ENCODE results near the gene BPHL.
"Not testable (repeated sequence)": the region's sequence is repeated elsewhere in the genome, so short reads cannot be mapped to it uniquely, and the experiment has no call there.

Gene BPHL

DNA sequence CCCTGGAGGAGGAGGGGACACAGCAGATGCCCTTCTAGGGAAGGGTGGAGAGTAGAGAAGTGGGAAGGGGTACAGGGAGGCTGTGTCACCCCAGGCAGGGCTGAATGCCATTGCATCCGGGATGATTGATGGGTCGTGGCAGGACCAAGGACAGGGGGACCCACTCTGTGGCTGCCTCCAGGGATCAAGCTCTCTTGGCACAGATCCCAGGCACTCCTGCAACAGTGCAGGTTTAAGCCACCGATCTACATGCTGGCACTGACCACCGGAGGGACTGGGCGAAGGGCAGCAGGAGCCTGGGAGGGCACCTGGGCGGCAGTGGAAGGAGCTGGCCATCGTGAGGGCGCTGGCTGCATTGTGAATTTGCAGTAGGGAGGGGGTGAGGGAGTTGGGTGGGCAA is 61.4 kb downstream of the BPHL start:
- DNase-seq (ENCODE audit: low read depth), result not testable (repeated sequence)

DNA sequence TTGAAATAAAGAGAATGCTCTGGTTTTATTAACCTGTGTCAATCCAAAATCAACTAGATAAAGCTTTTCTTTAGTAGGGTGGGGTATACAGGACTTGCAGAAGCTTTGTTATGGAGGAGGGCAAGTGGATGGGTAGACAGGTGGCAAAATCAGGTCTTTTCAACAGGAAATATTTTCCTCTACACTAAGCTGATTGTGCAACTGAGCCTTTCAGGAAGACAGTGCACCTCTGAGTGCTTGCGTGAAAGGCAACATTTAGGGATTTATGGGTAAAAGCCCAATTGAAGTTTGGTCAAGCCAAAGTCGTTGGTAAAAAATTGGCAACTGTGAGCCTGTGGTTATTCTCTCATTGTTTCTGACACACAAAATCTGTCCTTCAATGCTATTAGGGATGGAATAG is 62.6 kb downstream of the BPHL start:
- no peak for DNase-seq (ENCODE audit: low read depth)

DNA sequence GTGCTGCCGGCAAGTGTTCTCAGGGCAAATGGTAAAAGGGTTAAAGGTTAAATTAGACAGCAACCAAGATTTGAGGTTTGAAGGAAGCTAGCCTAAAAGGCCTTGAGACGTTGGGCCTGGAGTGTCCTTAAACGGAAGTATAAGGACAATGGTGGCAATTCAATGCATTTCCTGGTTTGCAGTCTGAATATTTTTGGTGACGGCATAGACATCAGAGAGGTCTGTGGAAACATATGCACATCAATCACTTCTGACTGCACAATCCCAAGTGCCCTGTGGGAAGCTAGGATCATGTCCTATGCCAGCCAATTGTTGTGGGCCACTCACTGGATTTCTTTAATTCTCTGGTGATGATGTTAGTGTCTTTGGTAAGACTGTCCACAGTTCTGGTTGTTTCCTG is 64.6 kb downstream of the BPHL start:
- DNase-seq (ENCODE audit: low read depth), result no peak

DNA sequence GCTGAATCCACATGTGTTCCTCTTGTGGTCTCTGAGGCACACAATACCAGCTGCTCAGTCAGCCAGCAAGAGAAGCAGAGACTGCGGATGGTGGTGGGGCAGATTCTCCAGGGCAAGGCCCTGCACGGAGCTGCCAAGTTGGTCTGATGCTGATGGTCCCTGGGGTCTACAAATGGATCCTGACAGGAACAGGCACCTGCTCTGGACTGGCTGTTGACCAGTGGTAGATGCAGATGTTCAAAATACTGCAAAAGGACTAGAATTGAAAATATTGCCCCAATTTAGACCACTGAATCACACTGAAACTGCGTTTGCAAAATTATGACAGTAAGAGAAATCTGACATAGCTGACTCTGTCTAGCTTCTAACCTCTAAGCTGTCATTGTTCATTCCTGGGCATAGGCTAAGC is 68.5 kb downstream of the BPHL start:
- DNase-seq (ENCODE audit: low read depth), result no peak

DNA sequence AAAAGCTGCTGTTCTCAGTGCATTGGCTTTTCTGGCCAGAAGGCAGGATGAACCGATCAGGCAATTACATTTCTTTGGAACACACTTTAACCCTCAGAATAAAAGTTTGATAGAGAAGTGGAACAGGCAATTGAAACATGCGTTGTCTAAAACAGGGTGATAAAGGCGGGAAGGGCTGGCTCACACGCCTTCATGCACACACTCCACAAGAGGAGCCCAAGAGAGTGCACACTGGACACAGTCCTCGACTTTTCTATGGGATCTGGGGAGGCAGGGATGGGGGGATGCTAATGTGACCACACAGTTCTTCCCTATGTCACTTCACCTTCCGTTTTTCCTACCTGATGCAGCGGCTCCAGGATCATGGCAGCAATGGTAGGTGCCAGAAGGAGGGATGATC is 69.8 kb downstream of the BPHL start:
- no peak for DNase-seq (ENCODE audit: low read depth)

DNA sequence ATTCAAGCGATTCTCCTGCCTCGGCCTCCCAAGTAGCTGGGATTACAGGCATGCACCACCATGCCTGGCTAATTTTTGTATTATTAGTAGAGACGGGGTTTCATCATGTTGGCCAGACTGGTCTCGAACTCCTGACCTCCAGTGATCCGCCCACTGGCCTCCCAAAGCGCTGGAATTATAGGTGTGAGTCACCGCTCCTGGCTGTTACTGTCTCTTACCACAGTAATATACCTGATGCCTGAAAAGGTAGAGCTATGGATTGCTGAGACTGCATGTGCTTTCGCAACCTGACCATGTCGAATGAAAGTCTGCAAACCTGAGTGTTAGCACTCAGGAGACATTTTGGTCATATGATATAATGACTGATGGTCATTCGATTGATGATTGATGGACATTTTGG is 70.7 kb downstream of the BPHL start:
- DNase-seq (ENCODE audit: low read depth), result not testable (repeated sequence)

DNA sequence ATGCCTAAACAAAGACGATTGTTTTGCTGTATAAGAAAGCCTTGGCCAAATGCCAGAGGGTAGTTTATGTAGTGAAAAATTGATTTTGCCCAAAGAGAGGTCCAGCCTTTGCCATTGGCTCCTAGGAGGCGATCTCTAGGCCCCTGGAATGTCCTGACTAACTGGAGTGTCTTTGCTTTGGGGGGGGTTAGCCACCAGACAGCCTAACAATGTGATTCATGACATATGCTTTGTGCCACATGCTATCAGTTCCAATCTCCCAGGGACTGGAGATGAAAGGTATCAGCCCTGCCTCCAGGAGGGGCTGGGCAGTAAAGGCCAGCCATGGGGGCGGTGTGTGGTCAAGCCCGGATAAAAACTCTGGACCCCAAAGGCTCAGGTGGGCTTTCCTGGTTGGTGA is 71.5 kb downstream of the BPHL start:
- DNase-seq (ENCODE audit: low read depth), result no peak

DNA sequence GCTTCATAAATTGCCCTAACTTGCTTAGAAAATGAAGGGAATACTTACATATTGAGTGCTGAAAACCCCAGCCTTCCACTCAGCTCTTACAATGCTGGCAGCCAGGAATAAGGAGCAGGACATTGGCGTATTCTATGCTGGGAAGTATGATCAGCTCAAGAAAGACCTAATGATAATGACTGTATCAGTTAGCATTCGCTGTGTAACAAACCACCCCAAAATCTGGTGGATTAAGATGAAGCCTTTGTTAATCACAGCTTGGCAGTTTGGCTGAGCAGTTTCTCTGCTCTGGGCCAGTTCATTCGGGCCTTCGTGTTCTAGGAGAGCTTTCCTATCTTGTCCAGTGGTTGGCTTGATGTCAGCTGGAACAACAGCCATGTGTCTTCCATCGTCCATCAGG is 72.3 kb downstream of the BPHL start:
- DNase-seq (ENCODE audit: low read depth), result no peak

DNA sequence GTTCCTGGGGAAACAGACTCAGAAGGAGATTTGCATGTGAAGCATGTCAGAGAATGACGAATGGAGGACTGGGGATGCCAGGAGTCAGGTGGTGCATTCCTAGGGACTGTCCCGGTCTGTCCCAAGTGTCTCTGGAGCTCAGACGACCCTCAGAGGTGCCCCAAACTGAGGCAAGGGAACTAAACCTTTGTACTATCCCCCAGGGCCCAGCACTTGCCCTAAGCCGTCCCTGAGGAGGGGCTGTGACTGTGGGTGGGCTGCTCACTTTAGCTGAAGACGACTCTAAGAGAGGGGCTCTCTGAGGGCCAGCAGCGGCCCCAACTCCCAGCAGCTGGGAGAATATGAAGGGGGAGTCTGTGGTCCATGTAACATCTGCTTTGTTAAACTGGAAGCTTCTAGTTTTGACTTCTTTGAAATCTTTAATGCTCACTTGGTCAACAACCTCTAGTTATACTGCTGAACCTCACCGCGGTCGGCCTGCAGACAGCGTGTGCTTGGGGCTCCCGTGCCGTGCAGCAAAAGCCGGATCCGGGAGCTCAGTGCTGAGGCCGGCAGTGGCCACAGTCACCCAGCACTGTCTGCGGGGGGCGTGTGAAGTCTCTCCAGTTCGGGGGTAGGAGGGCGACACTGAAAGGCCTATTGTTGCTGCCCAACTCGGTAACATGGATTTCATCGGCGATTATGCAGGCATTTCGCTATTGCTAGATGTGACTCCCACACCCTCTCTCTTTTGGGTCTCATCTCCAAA is 74.8 kb downstream of the BPHL start:
- DNase-seq (ENCODE audit: low read depth), result no peak

DNA sequence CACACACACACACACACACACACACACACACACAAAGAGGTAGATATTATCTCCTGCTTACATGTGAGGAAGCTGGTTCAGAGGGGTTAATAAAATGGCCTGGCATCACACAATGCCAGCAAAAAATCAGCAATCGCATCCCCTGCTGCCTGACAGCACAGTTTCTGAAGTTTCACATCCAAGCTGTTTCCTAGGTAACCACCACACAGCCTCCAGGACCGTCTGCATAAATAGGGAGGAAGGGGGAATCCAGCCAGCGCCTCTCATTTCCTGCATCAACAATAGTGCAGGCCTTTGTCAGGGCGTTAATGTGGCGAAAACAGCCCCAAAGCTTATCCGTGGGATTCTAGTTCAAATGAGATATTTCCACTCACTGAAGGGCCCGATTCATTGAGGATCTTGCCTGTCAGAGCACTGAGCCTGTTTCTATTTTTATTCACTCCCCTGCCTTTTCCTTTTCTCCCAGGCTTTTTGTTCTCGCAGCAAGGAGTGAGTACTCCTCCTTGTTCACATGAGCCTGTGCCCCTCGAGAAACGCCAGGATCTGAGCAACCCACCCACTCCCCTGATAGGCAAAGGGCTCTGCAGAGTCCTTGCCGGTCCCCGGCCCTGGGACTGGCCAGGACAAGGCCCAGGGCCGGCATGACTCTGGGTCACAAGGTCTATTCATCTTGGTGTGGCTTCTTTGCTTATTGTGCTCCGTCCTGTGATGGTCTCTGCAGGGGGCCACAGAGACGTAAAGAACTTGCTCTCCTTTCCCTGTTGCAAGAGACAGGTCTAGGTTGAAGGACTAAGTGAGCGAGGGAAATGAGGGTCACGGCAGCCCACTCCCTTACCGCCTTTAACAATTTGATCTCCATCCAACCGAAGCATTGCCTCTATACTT is 76.3 kb downstream of the BPHL start:
- DNase-seq (ENCODE audit: low read depth), result no peak

DNA sequence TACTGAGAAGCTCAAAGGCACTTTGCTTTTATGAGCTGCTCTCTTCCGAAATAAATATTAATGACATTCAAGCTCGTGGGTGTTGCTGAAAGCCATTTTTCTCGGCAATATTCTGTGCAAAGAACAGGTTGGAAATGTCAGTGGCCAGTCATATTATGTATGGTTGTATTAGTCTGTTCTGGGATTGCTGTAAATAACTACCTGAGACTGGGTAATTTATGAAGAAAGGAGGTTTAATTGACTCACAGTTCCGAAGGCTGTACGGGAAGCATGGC is 76.8 kb downstream of the BPHL start:
- DNase-seq (ENCODE audit: low read depth), result no peak

DNA sequence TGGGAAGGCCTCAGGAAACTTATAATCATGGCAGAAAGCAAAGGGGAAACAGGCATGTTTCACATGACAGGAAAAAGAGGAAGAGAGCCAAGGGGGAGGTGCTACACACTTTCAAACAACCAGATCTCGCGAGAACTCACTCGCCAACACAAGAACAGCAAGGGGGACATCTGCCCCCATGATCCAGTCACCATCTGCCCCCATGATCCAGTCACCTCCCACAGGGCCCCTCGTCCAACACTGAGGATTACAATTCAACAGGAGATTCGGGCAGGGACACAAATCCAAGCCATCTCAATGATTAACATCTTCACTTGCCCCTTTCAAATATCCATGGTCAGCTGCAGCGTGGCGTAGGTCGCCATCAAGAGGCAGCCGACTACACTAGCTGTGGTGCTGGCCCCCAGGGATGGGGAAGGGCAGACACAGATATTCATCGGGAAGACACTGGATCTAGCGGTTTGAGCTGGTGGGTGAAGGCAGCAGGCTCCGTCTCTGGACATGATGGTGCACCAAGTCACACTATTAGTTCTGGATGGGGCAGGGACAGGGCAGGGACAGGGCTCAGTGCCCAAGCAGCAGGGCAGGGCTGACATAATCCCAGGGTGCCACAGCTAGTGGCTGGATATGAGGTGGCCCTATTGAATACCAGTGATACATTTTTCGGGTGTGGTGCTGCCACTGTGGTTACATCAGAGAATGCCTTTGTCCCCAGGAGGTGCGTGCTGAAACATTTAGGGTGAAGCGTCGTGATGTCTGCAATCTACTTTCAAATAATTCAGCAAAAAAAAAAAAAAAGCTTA is 77.4 kb downstream of the BPHL start:
- DNase-seq (ENCODE audit: low read depth), result no peak

DNA sequence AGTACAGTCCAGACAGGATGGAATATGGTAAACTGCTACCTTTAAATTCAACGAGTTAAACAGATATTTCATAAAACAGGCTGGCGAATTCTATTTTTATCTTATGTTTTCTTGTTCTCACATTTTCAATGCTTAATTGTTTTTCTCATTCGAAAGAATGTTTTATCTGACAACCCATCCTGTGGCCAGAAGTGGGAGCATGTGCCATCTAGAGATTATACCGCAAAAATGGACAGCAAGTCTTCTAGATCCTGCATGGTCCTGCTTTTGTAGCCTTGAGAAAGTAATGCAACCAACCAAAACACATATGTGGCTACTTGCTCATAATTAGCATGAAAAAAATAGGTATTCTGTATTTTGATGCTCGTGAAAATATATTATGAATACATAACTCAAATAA is 78.3 kb downstream of the BPHL start:
- DNase-seq (ENCODE audit: low read depth), result no peak

DNA sequence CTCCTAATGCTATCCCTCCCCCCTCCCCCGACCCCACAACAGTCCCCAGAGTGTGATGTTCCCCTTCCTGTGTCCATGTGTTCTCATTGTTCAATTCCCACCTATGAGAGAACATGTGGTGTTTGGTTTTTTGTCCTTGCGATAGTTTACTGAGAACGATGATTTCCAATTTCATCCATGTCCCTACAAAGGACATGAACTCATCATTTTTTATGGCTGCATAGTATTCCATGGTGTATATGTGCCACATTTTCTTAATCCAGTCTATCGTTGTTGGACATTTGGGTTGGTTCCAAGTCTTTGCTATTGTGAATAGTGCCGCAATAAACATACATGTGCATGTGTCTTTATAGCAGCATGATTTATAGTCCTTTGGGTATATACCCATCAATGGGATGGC is 79.2 kb downstream of the BPHL start:
- DNase-seq (ENCODE audit: low read depth), result not testable (repeated sequence)

DNA sequence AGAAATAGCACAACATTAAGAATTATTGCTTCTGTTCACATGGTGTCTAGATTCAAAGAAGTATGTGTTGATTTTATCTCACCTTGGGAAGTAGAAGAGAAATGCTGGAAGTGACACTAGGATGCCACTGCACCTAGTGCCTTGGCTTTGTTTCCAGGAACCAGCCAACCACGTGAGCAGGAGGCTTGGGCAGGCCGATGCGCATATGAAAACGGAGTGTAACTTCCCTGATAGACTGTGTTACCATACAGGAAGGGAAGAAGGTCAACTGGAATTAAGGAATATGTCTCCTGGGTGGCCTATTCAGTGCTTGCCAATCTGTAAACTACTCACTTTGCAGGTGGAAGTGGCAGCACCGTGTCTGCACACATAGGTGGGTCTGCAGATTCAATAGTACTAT is 80.9 kb downstream of the BPHL start:
- no peak for DNase-seq (ENCODE audit: low read depth)

DNA sequence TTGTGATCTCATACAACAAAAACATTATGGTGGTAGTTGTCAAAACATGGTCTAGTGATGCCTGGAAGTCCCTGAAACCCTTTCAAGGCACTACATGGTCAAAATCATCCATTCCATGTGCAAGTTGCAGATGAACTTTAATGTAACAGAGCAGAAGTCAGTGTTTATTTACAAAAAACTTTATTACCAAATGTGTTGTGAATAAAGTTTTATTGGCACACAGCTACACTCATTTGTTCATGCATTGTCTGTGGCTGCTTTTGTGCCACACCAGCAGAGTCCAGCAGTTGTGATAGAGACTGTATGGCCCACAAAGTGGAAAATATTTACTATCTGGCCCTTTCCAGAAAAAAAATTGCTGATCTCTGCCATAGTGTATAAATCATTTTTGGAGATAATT is 82.2 kb downstream of the BPHL start:
- DNase-seq (ENCODE audit: low read depth), result no peak

DNA sequence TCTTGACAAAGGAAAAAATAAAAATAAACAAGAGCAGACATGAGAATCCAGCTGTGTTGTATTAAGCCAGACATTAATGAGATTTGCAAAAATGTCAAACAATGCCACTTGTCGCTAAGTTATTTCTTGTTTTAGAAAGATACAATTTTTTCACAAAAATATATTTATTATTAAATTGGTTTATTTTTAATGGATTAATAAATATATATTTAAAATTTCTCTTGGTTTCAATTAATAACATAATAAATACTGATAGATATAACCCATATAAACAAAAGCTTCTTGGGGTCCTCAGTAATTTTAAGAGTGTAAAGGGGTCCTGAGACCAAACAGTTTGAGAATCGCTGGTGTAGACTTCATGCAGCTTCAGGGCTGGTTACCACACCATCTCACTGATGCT is 82.9 kb downstream of the BPHL start:
- no peak for DNase-seq (ENCODE audit: low read depth)
